PC-9 (cell line): ENCODE data around the gene SLC4A9.

Source experiments
- CTCF ChIP-seq: fragments of 200-600 bp; sonication (generic); conservative IDR thresholded peaks from 2 replicates; pipeline ENCODE4 v1.6.1; 2017; ENCODE audit warnings: mixed run types, antibody characterized with exemption, mild to moderate bottlenecking, moderate library complexity
- EZH2 ChIP-seq: fragments of 200-600 bp; sonication (generic); IDR thresholded peaks from 2 replicates; pipeline ENCODE4 v1.8.0; 2017; ENCODE audit warnings: antibody characterized with exemption, low read depth

- no peak for TF ChIP-seq CTCF
- no peak for TF ChIP-seq EZH2
Measured at GRCh38 chr5:140342287-140342686, 17.7 kb upstream of the SLC4A9 start.
